ENCODE results near the gene EOLA1. TPM values are rescaled to one million over a fixed set of nuclear protein-coding genes. Genes with fewer than 3 reads are reported as not detected.

The EOLA1 gene
- total RNA-seq, 2 donors from 2014 or later: 11.9 to 18.0 TPM

DNA sequence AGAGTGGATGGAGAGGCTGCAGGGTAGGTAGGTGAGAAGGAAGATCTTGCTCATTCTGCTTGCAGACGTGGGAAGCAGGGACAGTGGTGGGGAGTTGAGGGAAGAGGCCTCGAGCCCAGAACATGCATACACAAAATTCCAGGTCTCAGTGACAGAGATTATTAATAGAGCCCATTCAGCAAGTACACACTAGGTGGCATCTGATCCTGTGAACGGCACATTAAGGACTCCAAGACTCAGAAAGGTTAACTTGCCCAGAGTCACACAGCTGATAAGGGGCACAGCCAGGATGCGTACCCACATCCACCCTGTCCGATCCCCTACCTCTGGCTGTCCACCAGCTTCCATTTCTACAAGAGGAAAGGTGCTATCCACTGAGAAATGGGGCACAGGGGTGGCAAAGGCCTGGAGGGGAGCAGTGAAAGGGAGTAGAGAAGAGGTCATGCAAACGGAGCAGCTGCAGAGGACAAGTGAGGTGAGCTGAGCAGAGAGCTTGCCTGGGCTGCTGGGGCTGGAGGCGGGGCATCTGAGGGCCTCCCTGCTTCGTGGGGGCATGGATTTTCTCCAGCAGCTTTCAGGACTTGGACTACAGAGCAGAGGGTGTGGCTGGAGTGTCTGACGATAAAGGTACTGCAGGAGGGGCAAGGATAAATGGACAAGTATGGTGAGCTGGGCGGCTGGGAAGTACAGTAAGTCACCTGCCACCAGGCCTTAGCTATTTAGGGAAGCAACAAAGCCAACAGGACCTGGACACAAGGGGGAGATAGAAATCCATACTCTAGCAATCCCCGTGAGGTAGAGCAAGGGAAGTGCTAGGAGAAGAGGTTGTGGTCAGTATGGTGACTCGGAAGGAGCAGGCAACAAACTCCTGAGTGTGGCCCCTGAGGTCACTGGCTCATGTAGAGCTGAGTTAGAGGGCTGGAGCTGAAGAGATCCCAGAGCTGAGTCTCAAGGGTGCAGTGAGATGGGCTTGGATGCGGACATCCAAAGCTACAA, 46.9 kb upstream of the EOLA1 start:
- peaks cover 12% of the 10 kb centered on the region for H3K9me3 ChIP-seq (ENCODE audit: control insufficient read depth, low read length)
- no peaks in the 10 kb centered on the region for H3K4me1 Mint-ChIP-seq
- H3K27me3 ChIP-seq (ENCODE audit: control insufficient read depth, insufficient read depth, low read length, poor library complexity, severe bottlenecking): no peaks in the 10 kb centered on the region
- peaks cover 39% of the 10 kb centered on the region for H3K9me3 Mint-ChIP-seq
- no peak overlapping the region for H3K4me3 ChIP-seq (ENCODE audit: low read length)
- H3K36me3 Mint-ChIP-seq (ENCODE audit: low read depth): peaks cover 39% of the 10 kb centered on the region
- H3K27ac Mint-ChIP-seq: no peak overlapping the region
- H3K36me3 ChIP-seq (ENCODE audit: control insufficient read depth, insufficient read depth, low read length): peaks cover 79% of the 10 kb centered on the region
- no peaks in the 10 kb centered on the region for H3K4me1 ChIP-seq (ENCODE audit: control insufficient read depth, insufficient read depth, low read length)
- no peaks in the 10 kb centered on the region for H3K27me3 Mint-ChIP-seq (ENCODE audit: insufficient read depth)
- H3K9ac ChIP-seq (ENCODE audit: extremely low read depth, low read length, poor library complexity, severe bottlenecking): no peak overlapping the region
- H3K27ac ChIP-seq (ENCODE audit: low read depth, low read length): no peak overlapping the region
- 94 to 100% methylated on average over 2 to 12 of the region's 13 CpGs for WGBS, 2 experiments (ENCODE audit: insufficient coverage in 1 of 2, insufficient read length in 1 of 2)
- peak; percentile 24 for DNase-seq
- no peak overlapping the region for H3K4me3 Mint-ChIP-seq
- peak; percentile 49 for TF ChIP-seq CTCF (conservative IDR thresholded peaks at IDR 0.05)

GRCh38 chrX:149494844-149495565, 45.8 kb upstream of the EOLA1 start:
- Mint-ChIP-seq H3K27ac (no peak overlapping the region), H3K4me1 (no peaks in the 10 kb centered on the region), H3K27me3 (ENCODE audit: insufficient read depth) (no peaks in the 10 kb centered on the region), H3K4me3 (no peak overlapping the region), H3K36me3 (ENCODE audit: low read depth) (peaks cover 36% of the 10 kb centered on the region), H3K9me3 (peaks cover 38% of the 10 kb centered on the region)
- H3K36me3 ChIP-seq (ENCODE audit: control insufficient read depth, insufficient read depth, low read length): peaks cover 80% of the 10 kb centered on the region
- no peaks in the 10 kb centered on the region for H3K27me3 ChIP-seq (ENCODE audit: control insufficient read depth, insufficient read depth, low read length, poor library complexity, severe bottlenecking)
- no peak overlapping the region for H3K9ac ChIP-seq (ENCODE audit: extremely low read depth, low read length, poor library complexity, severe bottlenecking)
- no peak for TF ChIP-seq CTCF (conservative IDR thresholded peaks at IDR 0.05)
- no peaks in the 10 kb centered on the region for H3K4me1 ChIP-seq (ENCODE audit: control insufficient read depth, insufficient read depth, low read length)
- H3K4me3 ChIP-seq (ENCODE audit: low read length): no peak overlapping the region
- 91% methylated on average over 4 of the region's 4 CpGs; no CpG with 5 or more reads in 1 of the 2 experiments for WGBS, 2 experiments (ENCODE audit: insufficient coverage in 1 of 2, insufficient read length in 1 of 2)
- no peak overlapping the region for H3K27ac ChIP-seq (ENCODE audit: low read depth, low read length)
- H3K9me3 ChIP-seq (ENCODE audit: control insufficient read depth, low read length): peaks cover 12% of the 10 kb centered on the region
- DNase-seq: no peak

- no peak overlapping the region for H3K4me3 ChIP-seq (ENCODE audit: low read length)
- H3K27ac ChIP-seq (ENCODE audit: low read depth, low read length): no peak overlapping the region
- no peak overlapping the region for H3K4me3 Mint-ChIP-seq
- no peaks in the 10 kb centered on the region for H3K27me3 Mint-ChIP-seq (ENCODE audit: insufficient read depth)
- H3K27ac Mint-ChIP-seq: no peak overlapping the region
- no peak for TF ChIP-seq CTCF (conservative IDR thresholded peaks at IDR 0.05)
- H3K36me3 ChIP-seq (ENCODE audit: control insufficient read depth, insufficient read depth, low read length): peaks cover 82% of the 10 kb centered on the region
- H3K4me1 Mint-ChIP-seq: no peaks in the 10 kb centered on the region
- peaks cover 37% of the 10 kb centered on the region for H3K9me3 Mint-ChIP-seq
- no peak overlapping the region for H3K9ac ChIP-seq (ENCODE audit: extremely low read depth, low read length, poor library complexity, severe bottlenecking)
- no peaks in the 10 kb centered on the region for H3K4me1 ChIP-seq (ENCODE audit: control insufficient read depth, insufficient read depth, low read length)
- H3K27me3 ChIP-seq (ENCODE audit: control insufficient read depth, insufficient read depth, low read length, poor library complexity, severe bottlenecking): no peaks in the 10 kb centered on the region
- peaks cover 36% of the 10 kb centered on the region for H3K36me3 Mint-ChIP-seq (ENCODE audit: low read depth)
- 93% methylated on average over 5 of the region's 5 CpGs; no CpG with 5 or more reads in 1 of the 2 experiments for whole genome bisulfite sequencing, 2 experiments (ENCODE audit: insufficient coverage in 1 of 2, insufficient read length in 1 of 2)
- peak; percentile 53 for DNase-seq
- H3K9me3 ChIP-seq (ENCODE audit: control insufficient read depth, low read length): peaks cover 12% of the 10 kb centered on the region
Observed at GRCh38 chrX:149495573-149496071, 45.2 kb upstream of the EOLA1 start.

All from endodermal cell (in vitro differentiated cells).